Endothelial cell of umbilical vein (primary cell): ENCODE data around the gene HSD3B7. TPM values are rescaled to one million over a fixed set of nuclear protein-coding genes. Genes with fewer than 3 reads are reported as not detected.
"Not testable (repeated sequence)": the region's sequence is repeated elsewhere in the genome, so short reads cannot be mapped to it uniquely, and the experiment has no call there.

Experiments used
- BruUV-seq: library from RNA; stranded (reverse); fragments of 400-500 nt; replicated peaks from 2 replicates; lab custom pipeline; 2021; lab: Mats Ljungman, UMichigan
- CTCF ChIA-PET: fragments of 300-600, 350-600 bp; sonication (Branson Sonifier 250); formaldehyde crosslinking; loops from one replicate; lab custom pipeline; 2021; ENCODE audit warnings: antibody characterized with exemption, inconsistent platforms; lab: Charles Lee
- POLR2A ChIA-PET: fragments of 300-600, 350-600 bp; sonication (Branson Sonifier 250); formaldehyde crosslinking; loops from one replicate; lab custom pipeline; 2021; ENCODE audit warnings: antibody characterized with exemption, inconsistent platforms; lab: Charles Lee
- DNase-seq: peaks from one replicate; pipeline ENCODE4 v3.0.0-alpha.2; 2011; ENCODE audit warnings: low read depth, low spot score
- FAIRE-seq: peaks from 2 replicates; lab custom pipeline; 2011; peaks lifted over from hg19 to GRCh38; lab: Jason Lieb, UNC
- H2AFZ ChIP-seq: 2 replicates; pipeline ENCODE4 v1.6.0; 2012; ENCODE audit warnings: low read depth, low read length, control low read depth, inconsistent platforms
- H3K27ac ChIP-seq: 2 replicates; pipeline ENCODE4 v1.5.1; 2011; ENCODE audit warnings: low read depth, mild to moderate bottlenecking, control low read depth, low read length, moderate library complexity; ENCODE audit not compliant: insufficient read depth
- H3K27me3 ChIP-seq, 2 experiments: 2 replicates each; pipeline versions ENCODE4 v1.6.0 to v1.6.1; 2011; ENCODE audit warnings: low read length in 2 of 2, mixed read lengths in 1 of 2; ENCODE audit not compliant: control insufficient read depth in 2 of 2, insufficient read depth in 2 of 2
- H3K36me3 ChIP-seq, 2 experiments: 2 replicates in 1 of 2; 3 replicates in 1 of 2; pipeline ENCODE4 v1.5.1; 2011; ENCODE audit warnings: low read length in 2 of 2, mild to moderate bottlenecking in 1 of 2, moderate library complexity in 1 of 2; ENCODE audit not compliant: control insufficient read depth in 2 of 2, insufficient read depth in 2 of 2; ENCODE audit errors: extremely low read depth in 1 of 2
- H3K4me1 ChIP-seq: 3 replicates; pipeline ENCODE4 v1.5.1; 2011; ENCODE audit warnings: mild to moderate bottlenecking, low read length; ENCODE audit not compliant: control insufficient read depth, insufficient read depth; ENCODE audit errors: extremely low read depth
- H3K4me2 ChIP-seq: 2 replicates; pipeline ENCODE4 v1.6.1; 2011; ENCODE audit warnings: low read length, control low read depth, mixed read lengths; ENCODE audit not compliant: insufficient read depth
- H3K4me3 ChIP-seq, 3 experiments: fragments of 200-600 bp in 1 of 3; sonication (generic), shearing (Covaris generic) in 1 of 3; replicated peaks in 1 of 3; 2 replicates each; pipeline ENCODE4 v1.5.1; 2011 to 2016; ENCODE audit warnings: control low read depth in 3 of 3, low read length in 3 of 3, mild to moderate bottlenecking in 2 of 3, inconsistent platforms in 1 of 3, low read depth in 1 of 3, moderate library complexity in 1 of 3; ENCODE audit not compliant: insufficient read depth in 1 of 3
- H3K79me2 ChIP-seq: 2 replicates; pipeline ENCODE4 v1.6.0; 2012; ENCODE audit warnings: low read length, inconsistent platforms; ENCODE audit not compliant: control insufficient read depth, insufficient read depth
- H3K9ac ChIP-seq: replicated peaks from 2 replicates; pipeline ENCODE3; 2011; ENCODE audit warnings: low read length, control low read depth; ENCODE audit not compliant: insufficient read depth; ENCODE audit errors: extremely low read depth
- H3K9me1 ChIP-seq: replicated peaks from 3 replicates; pipeline ENCODE4 v1.6.0; 2011; ENCODE audit warnings: mild to moderate bottlenecking, low read length; ENCODE audit not compliant: control insufficient read depth, insufficient read depth; ENCODE audit errors: extremely low read depth
- H3K9me3 ChIP-seq: replicated peaks from 2 replicates; pipeline ENCODE4 v1.5.1; 2012; ENCODE audit warnings: low read length, inconsistent platforms; ENCODE audit not compliant: control insufficient read depth, insufficient read depth
- H4K20me1 ChIP-seq: replicated peaks from 2 replicates; pipeline ENCODE3; 2011; ENCODE audit warnings: mild to moderate bottlenecking, low read length; ENCODE audit not compliant: control insufficient read depth, insufficient read depth; ENCODE audit errors: extremely low read depth
- EZH2 ChIP-seq: IDR thresholded peaks from 2 replicates; pipeline ENCODE4 v1.6.1; 2012; ENCODE audit warnings: borderline replicate concordance, low read depth, mild to moderate bottlenecking, moderate library complexity, low read length, inconsistent platforms; ENCODE audit not compliant: severe bottlenecking
- GATA2 ChIP-seq: IDR thresholded peaks from 2 replicates; pipeline ENCODE4 v1.7.0; 2011; ENCODE audit warnings: low read depth, mild to moderate bottlenecking, moderate library complexity, mixed read lengths, low read length; ENCODE audit not compliant: insufficient read length, insufficient read depth
- MYC ChIP-seq: IDR thresholded peaks from one replicate; pipeline ENCODE4 v1.6.1; 2011; ENCODE audit warnings: mild to moderate bottlenecking, low read depth, low read length
- POLR2A ChIP-seq: IDR thresholded peaks from 2 replicates; pipeline ENCODE4 v1.6.1; 2012; ENCODE audit warnings: low read depth, mild to moderate bottlenecking, control low read depth, low read length
- POLR2AphosphoS5 ChIP-seq: IDR thresholded peaks from 2 replicates; pipeline ENCODE4 v1.6.1; 2012; ENCODE audit warnings: low read depth, mild to moderate bottlenecking, control low read depth, low read length, moderate library complexity; ENCODE audit not compliant: insufficient read depth
- dilution Hi-C: fragments of 300-500 bp; cut with MboI; formaldehyde crosslinking; loops from one replicate; pipeline ENCODE4 v1.15.0; 2019; ENCODE audit warnings: low sequenced_read_pairs; ENCODE audit not compliant: extremely low pct_ligation_motif_present
- intact Hi-C: fragments of 100-400 bp; cut with micrococcal nuclease; formaldehyde crosslinking; loops from one replicate; pipeline ENCODE4 v1.10.0; 2022
- polyA plus RNA-seq, 4 experiments: library from polyadenylated mRNA; depleted of rRNA in 3 of 4; stranded (reverse) in 3 of 4; unstranded in 1 of 4; fragments of >200 nt; gene quantifications; 2 replicates each; pipeline versions ENCODE4 v1.2.1 to v1.2.3, GENCODE V29; 2011 to 2012; ENCODE audit warnings: missing spikeins in 1 of 4
- total RNA-seq: library from RNA; stranded (reverse); gene quantifications from 2 replicates; pipeline ENCODE4 v1.2.3, GENCODE V29; 2021
- TF ChIP-seq, protein P1 (sequence below), 2 donors: IDR thresholded peaks; 1 replicate in 1 of 2; 2 replicates in 1 of 2; pipeline ENCODE4 v1.5.1; 2011; ENCODE audit warnings: low read length in 2 of 2, mild to moderate bottlenecking in 2 of 2, moderate library complexity in 2 of 2, control low read depth in 1 of 2, inconsistent platforms in 1 of 2, low read depth in 1 of 2; ENCODE audit not compliant: insufficient read depth in 1 of 2; ENCODE audit errors: extremely low read depth in 1 of 2

Gene HSD3B7
- total and polyA plus RNA-seq, 2 donors (not counting 3 experiments of a cell fraction or from before 2014, with no cell fraction given), result 3.5 to 4.8 TPM

DNA sequence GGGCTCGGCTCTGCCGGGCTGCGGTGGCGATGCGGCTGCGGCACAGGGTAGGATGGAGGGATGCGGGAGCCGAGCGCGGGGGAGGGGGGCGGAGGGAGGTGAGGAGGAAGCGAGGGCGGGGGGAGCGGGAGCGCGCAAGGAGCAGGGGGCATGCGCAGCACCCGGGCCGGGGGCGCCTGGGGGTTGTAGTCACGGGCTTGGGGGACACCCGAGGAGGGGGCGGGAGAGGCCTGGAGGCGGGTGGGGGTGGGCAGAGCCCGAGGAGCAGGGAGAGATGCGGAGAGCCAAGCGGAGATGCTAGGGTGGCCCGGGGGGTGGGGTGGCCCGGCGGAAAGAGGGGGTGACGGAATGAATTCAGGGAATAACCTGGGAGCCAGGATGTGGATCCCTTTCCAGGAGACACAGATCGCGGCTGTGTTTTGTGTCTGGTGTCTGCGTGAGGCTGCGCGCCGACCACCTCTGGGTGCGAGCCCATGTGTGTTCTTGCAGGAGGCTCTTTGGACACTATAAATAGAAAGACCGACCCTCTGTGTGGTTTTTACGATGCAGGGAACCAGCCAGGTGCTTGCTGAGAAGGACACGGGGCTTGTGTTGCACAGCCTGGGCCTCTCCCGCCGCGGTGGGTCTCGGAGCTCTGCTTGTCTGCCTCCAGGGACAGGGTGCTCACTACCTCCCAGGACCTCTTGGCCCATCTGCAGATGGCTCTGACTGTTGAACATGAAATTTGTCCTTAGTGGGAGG is 25.7 kb downstream of the HSD3B7 start, which contains the start of gene STX1B:
STX1B (minus strand) TSS at position 54 of the 741 bp plus-strand sequence. CDS start 242 bp downstream, outside the sequence.
- Histone ChIP-seq H3K9me3 (no peaks in the 10 kb centered on the region), H2AFZ (no peak within 1 kb of the TSS), H3K27ac (no peak within 1 kb of the TSS), H3K4me1 (no peaks in the 10 kb centered on the region), H3K36me3 (no peaks in the 10 kb centered on the region), H3K4me3 (no peak within 1 kb of the TSS), H3K4me2 (no peak within 1 kb of the TSS), H3K27me3 (peaks cover 17 to 32% of the 10 kb centered on the region in 2 experiments), H4K20me1 (no peaks in the 10 kb centered on the region), H3K9me1 (no peaks in the 10 kb centered on the region), H3K9ac (no peak within 1 kb of the TSS), H3K79me2 (no peaks in the 10 kb centered on the region)
- ChIA-PET CTCF (no interaction called here), POLR2A (no interaction called here)
- intact Hi-C loops (no loop called here), dilution Hi-C loops (no loop called here)
- no TSS peak for BruUV-seq
- no peak for DNase-seq
- TF ChIP-seq EZH2, result peak; percentile 54
- TF ChIP-seq POLR2AphosphoS5, result no peak
- no peak for TF ChIP-seq POLR2A
- TF ChIP-seq, protein P1, sequence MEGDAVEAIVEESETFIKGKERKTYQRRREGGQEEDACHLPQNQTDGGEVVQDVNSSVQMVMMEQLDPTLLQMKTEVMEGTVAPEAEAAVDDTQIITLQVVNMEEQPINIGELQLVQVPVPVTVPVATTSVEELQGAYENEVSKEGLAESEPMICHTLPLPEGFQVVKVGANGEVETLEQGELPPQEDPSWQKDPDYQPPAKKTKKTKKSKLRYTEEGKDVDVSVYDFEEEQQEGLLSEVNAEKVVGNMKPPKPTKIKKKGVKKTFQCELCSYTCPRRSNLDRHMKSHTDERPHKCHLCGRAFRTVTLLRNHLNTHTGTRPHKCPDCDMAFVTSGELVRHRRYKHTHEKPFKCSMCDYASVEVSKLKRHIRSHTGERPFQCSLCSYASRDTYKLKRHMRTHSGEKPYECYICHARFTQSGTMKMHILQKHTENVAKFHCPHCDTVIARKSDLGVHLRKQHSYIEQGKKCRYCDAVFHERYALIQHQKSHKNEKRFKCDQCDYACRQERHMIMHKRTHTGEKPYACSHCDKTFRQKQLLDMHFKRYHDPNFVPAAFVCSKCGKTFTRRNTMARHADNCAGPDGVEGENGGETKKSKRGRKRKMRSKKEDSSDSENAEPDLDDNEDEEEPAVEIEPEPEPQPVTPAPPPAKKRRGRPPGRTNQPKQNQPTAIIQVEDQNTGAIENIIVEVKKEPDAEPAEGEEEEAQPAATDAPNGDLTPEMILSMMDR (IDR thresholded peaks at IDR 0.05; ENCODE audit: extremely low read depth in 1 of 2, insufficient read depth in 1 of 2, low read depth in 1 of 2, low read length in 2 of 2), result no peak
- TF ChIP-seq GATA2, result no peak
- no peak for TF ChIP-seq MYC
- no peak for FAIRE-seq

GRCh38 chr16:31011815-31012214 is 26.8 kb downstream of the HSD3B7 start:
- H3K4me1 ChIP-seq, FAIRE-seq, dilution Hi-C loops, H2AFZ ChIP-seq, H3K36me3 ChIP-seq, H3K27ac ChIP-seq, H3K4me2 ChIP-seq, H3K4me3 ChIP-seq, H3K79me2 ChIP-seq, H4K20me1 ChIP-seq, H3K9ac ChIP-seq, H3K9me3 ChIP-seq, BruUV-seq, intact Hi-C loops, DNase-seq, POLR2A ChIA-PET, H3K9me1 ChIP-seq: not testable (repeated sequence)
- peaks cover 17 to 30% of the 10 kb centered on the region in 2 experiments for H3K27me3 ChIP-seq
- CTCF ChIA-PET, result interaction anchor here (1.1 kb wide), 1 partner anchor 13 kb away, joined by 4 read pairs; no protein-coding TSS in a partner anchor

DNA sequence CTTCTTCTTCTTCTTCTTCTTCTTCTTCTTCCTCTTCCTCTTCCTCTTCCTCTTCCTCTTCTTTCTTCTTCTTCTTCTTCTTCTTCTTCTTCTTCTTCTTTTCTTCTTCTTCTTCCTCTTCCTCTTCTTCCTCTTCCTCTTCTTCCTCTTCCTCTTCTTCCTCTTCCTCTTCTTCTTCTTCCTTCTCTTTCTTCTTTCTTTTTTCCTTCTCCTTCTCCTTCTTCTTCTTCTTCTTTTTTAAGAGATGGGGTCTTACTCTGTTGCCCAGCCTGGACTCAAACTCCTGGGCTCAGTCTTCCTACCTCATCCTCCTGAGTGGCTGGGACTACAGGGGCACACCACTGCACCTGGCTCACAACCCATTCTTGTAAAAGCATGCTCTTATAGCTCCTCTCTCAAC is 28.3 kb downstream of the HSD3B7 start:
- H4K20me1 ChIP-seq, DNase-seq, H3K4me1 ChIP-seq, H3K79me2 ChIP-seq, H3K36me3 ChIP-seq, H3K9ac ChIP-seq, intact Hi-C loops, BruUV-seq, FAIRE-seq, POLR2A ChIA-PET, dilution Hi-C loops, H3K4me2 ChIP-seq, H3K9me1 ChIP-seq, H3K27ac ChIP-seq, H3K4me3 ChIP-seq, H3K9me3 ChIP-seq, CTCF ChIA-PET, H2AFZ ChIP-seq: not testable (repeated sequence)
- peaks cover 14 to 30% of the 10 kb centered on the region in 2 experiments for H3K27me3 ChIP-seq
